AG09319 (cell line): ENCODE results near the gene SCGB3A1.

ENCODE experiments used
- DNase-seq: peaks from one replicate; pipeline ENCODE4 v3.0.0-alpha.2; 2010; ENCODE audit warnings: low read depth; ENCODE audit errors: extremely low read depth
- CTCF ChIP-seq: IDR thresholded peaks from 2 replicates; pipeline ENCODE4 v1.5.1; 2011; ENCODE audit warnings: low read depth, mild to moderate bottlenecking, inconsistent platforms, low read length, moderate library complexity

SCGB3A1 gene

GRCh38 chr5:180628827-180629750, 37.8 kb upstream of the SCGB3A1 start:
- DNase-seq = no peak
- no peak for TF ChIP-seq CTCF

GRCh38 chr5:180628211-180628610, 36.9 kb upstream of the SCGB3A1 start:
- no peak for TF ChIP-seq CTCF
- no peak for DNase-seq

- no peak for DNase-seq
- no peak for TF ChIP-seq CTCF
Observed at GRCh38 chr5:180627386-180628120, 36.3 kb upstream of the SCGB3A1 start.

GRCh38 chr5:180626661-180627385, 35.5 kb upstream of the SCGB3A1 start:
- DNase-seq = no peak
- TF ChIP-seq CTCF = no peak

GRCh38 chr5:180625791-180626660, 34.7 kb upstream of the SCGB3A1 start:
- TF ChIP-seq CTCF = no peak
- DNase-seq = no peak

- TF ChIP-seq CTCF = no peak
- DNase-seq = no peak
Observed at GRCh38 chr5:180625125-180625790, 34.0 kb upstream of the SCGB3A1 start.
